Measurements from ENCODE around the gene RAD23A. TPM values are rescaled to one million over a fixed set of nuclear protein-coding genes. Genes with fewer than 3 reads are reported as not detected.
A peak's percentile ranks its signal among the peaks of the same experiment; 100 is the strongest.
"Not testable (repeated sequence)": the region's sequence is repeated elsewhere in the genome, so short reads cannot be mapped to it uniquely, and the experiment has no call there.

RAD23A gene
- total and polyA plus RNA-seq, 2 of the 4 experiments (the other 2 are of a cell fraction): 54.3 to 67.8 TPM

DNA sequence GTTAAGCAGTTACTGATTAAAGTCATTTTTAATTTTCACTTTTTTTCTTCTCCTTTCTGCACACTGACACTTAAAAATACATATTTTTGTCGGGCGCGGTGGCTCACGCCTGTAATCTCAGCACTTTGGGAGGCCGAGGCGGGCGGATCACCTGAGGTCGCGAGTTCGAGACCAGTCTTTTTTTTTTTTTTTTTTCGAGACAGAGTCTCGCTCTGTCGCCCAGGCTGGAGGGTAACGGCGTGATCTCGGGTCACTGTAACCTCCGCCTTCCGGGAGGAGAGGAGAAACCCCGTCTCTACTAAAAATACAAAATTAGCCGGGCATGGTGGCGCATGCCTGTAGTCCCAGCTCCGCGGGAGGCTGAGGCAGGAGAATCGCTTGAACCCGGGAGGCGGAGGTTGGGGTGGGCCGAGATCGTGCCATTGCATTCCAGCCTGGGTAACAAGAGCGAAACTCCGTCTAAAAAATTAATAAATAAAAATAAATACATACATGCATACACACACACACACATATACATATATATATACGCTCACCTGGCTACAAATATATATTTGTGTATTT, 11.8 kb downstream of the RAD23A start:
- H2BK5ac ChIP-seq (ENCODE audit: low read depth, low read length, poor library complexity, severe bottlenecking): peak overlapping the region; percentile 83
- 15% methylated on average over 9 of the region's 31 CpGs; no CpG with 5 or more reads in 1 of the 2 experiments for WGBS, 2 experiments (ENCODE audit: extremely low coverage in 2 of 2, insufficient read length in 1 of 2)
- H3K79me1 ChIP-seq (ENCODE audit: low read depth in 1 of 2, low read length in 2 of 2): peaks cover 15 to 41% of the 10 kb centered on the region in 2 experiments
- H3K18ac ChIP-seq (ENCODE audit: low read depth, low read length): peak overlapping the region; percentile 68
- 0 out of 2 replicates have a peak overlapping the region, but pooled peaks have one; percentile 3 for H2AK5ac ChIP-seq (ENCODE audit: low read depth, low read length)
- ATAC-seq (ENCODE audit: low read depth): peak; percentile 1; the same call in 1 of the 2 replicates
- H3K4me1 ChIP-seq (ENCODE audit: control insufficient read depth, insufficient read depth, low read length): peaks cover 24% of the 10 kb centered on the region
- peak overlapping the region; percentile 88 for H3K27ac ChIP-seq (ENCODE audit: insufficient read depth, low read length)
- H3K27me3 ChIP-seq (ENCODE audit: control insufficient read depth, insufficient read depth, low read length); H3K9me1 ChIP-seq (ENCODE audit: insufficient read depth, low read length); H2BK120ac ChIP-seq (ENCODE audit: low read depth, low read length); BruUV-seq (replicated peaks); intact Hi-C loops (cut with micrococcal nuclease); POLR2A ChIA-PET (ENCODE audit: unreplicated experiment); DNase-seq; H2BK20ac ChIP-seq (ENCODE audit: low read depth, low read length); dilution Hi-C loops (cut with HindIII; ENCODE audit: low sequenced_read_pairs, unreplicated experiment); H3K23ac ChIP-seq (ENCODE audit: low read depth, low read length); H3K9me3 ChIP-seq (ENCODE audit: control insufficient read depth, insufficient read depth, low read length); H2BK15ac ChIP-seq (ENCODE audit: low read depth, low read length); in situ Hi-C loops (cut with MboI; ENCODE audit: low sequenced_read_pairs): not testable (repeated sequence)
- peak overlapping the region; percentile 85 for H3K4me2 ChIP-seq (ENCODE audit: low read depth, low read length)
- H3K4me3 ChIP-seq (ENCODE audit: insufficient read depth, low read depth, low read length): peak overlapping the region; percentile 98
- H4K20me1 ChIP-seq (ENCODE audit: insufficient read depth, low read length): peaks cover 22% of the 10 kb centered on the region; the same call in 1 of the 2 replicates
- H2AFZ ChIP-seq (replicated peaks; ENCODE audit: low read length, poor library complexity): peak overlapping the region; percentile 92
- peak overlapping the region; percentile 44; the same call in 1 of the 2 replicates for H4K91ac ChIP-seq (ENCODE audit: insufficient read depth, low read depth, low read length)
- peak overlapping the region; percentile 94 to 98 for H4K8ac ChIP-seq (ENCODE audit: low read depth in 2 of 2, low read length in 2 of 2)
- peak overlapping the region; percentile 92 for H4K5ac ChIP-seq (ENCODE audit: low read depth, low read length)
- H3K4ac ChIP-seq (ENCODE audit: low read depth, low read length): peak overlapping the region; percentile 90; the same call in 1 of the 2 replicates
- peaks cover 21% of the 10 kb centered on the region for H3K36me3 ChIP-seq (ENCODE audit: control insufficient read depth, insufficient read depth, low read length)
- peak overlapping the region; percentile 93 for H3K9ac ChIP-seq (ENCODE audit: low read depth, low read length)
- H3K56ac ChIP-seq (ENCODE audit: extremely low read depth, insufficient read depth, low read length): peak overlapping the region; percentile 71; the same call in 1 of the 2 replicates
- peak overlapping the region; percentile 73 for H3K14ac ChIP-seq (replicated peaks; ENCODE audit: low read depth, low read length)
- CTCF ChIA-PET: interaction anchor here (3.2 kb wide), 1 partner anchor 8 kb away, joined by 18 read pairs; no protein-coding TSS in a partner anchor
- peak overlapping the region; percentile 79 for H2AK9ac ChIP-seq (replicated peaks; ENCODE audit: low read depth, low read length, poor library complexity)

Measured in IMR-90 (cell line).